ENCODE data around the gene FOXP1. TPM values are rescaled to one million over a fixed set of nuclear protein-coding genes. Genes with fewer than 3 reads are reported as not detected.
A peak's percentile ranks its signal among the peaks of the same experiment; 100 is the strongest.

FOXP1 gene
- total and polyA plus RNA-seq, 2 of the 13 experiments (the other 11 are each of a cell fraction or from before 2014, with no cell fraction given), result 40.4 to 59.0 TPM

GRCh38 chr3:71060536-71060935 is 523.0 kb downstream of the FOXP1 start (continued):
- TF ChIP-seq LRRFIP1 (CRISPR knock-in tag; conservative IDR thresholded peaks at IDR 0.05) (no peak), ZFP82 (CRISPR knock-in tag; IDR thresholded peaks at IDR 0.05; ENCODE audit: borderline replicate concordance) (no peak), NKX3-1 (CRISPR knock-in tag; IDR thresholded peaks at IDR 0.05) (peak; percentile 57; the same call in 1 of the 2 replicates), BRD4 (CRISPR knock-in tag; IDR thresholded peaks at IDR 0.05) (no peak), ZNF329 (CRISPR knock-in tag; IDR thresholded peaks at IDR 0.05; ENCODE audit: low read depth) (no peak), FOXA1 (IDR thresholded peaks at IDR 0.05) (peak; percentile 91), FOXA1 (CRISPR knock-in tag; IDR thresholded peaks at IDR 0.05) (peak; percentile 90), KIAA2018 (CRISPR knock-in tag; IDR thresholded peaks at IDR 0.05; ENCODE audit: borderline replicate concordance) (no peak), SAFB2 (CRISPR knock-in tag; IDR thresholded peaks at IDR 0.05; ENCODE audit: borderline replicate concordance, low read depth) (no peak), ZNF232 (CRISPR knock-in tag; IDR thresholded peaks at IDR 0.05; ENCODE audit: borderline replicate concordance) (no peak), THYN1 (CRISPR knock-in tag; IDR thresholded peaks at IDR 0.05; ENCODE audit: borderline replicate concordance, low read depth) (no peak), FOXO1 (CRISPR knock-in tag; IDR thresholded peaks at IDR 0.05) (peak; percentile 82), BCL3 (CRISPR knock-in tag; IDR thresholded peaks at IDR 0.05) (no peak)
